Mesenchymal stem cell (in vitro differentiated cells and primary cell): ENCODE results near the gene ARHGAP1.
A peak's percentile ranks its signal among the peaks of the same experiment; 100 is the strongest.

Experiments used
- DNase-seq: peaks from one replicate; pipeline ENCODE4 v3.0.0-alpha.2; 2013
- H2AFZ ChIP-seq: one replicate; pipeline ENCODE4 v1.6.1; 2013; ENCODE audit warnings: low read depth, mild to moderate bottlenecking, control low read depth, inconsistent platforms, low read length, moderate library complexity
- H2AK5ac ChIP-seq: 2 replicates; pipeline ENCODE4 v1.6.1; 2013; ENCODE audit warnings: low read length, moderate library complexity, mild to moderate bottlenecking, inconsistent platforms; ENCODE audit not compliant: severe bottlenecking
- H2BK120ac ChIP-seq: one replicate; pipeline ENCODE4 v1.6.1; 2013; ENCODE audit warnings: low read depth, mild to moderate bottlenecking, inconsistent platforms, low read length, moderate library complexity
- H2BK12ac ChIP-seq, 2 experiments: one replicate each; pipeline ENCODE4 v1.6.1; 2013; ENCODE audit warnings: inconsistent platforms in 2 of 2, low read length in 2 of 2, mild to moderate bottlenecking in 2 of 2, moderate library complexity in 2 of 2, control low read depth in 1 of 2
- H2BK15ac ChIP-seq: one replicate; pipeline ENCODE4 v1.6.1; 2013; ENCODE audit warnings: mild to moderate bottlenecking, low read depth, inconsistent platforms; ENCODE audit not compliant: poor library complexity, severe bottlenecking
- H2BK5ac ChIP-seq: 2 replicates; pipeline ENCODE4 v1.6.1; 2013; ENCODE audit warnings: low read depth, mild to moderate bottlenecking, low read length, control low read depth, inconsistent platforms; ENCODE audit not compliant: poor library complexity, severe bottlenecking
- H3K14ac ChIP-seq, 2 experiments: one replicate each; pipeline ENCODE4 v1.6.1; 2013; ENCODE audit warnings: inconsistent platforms in 2 of 2, low read length in 2 of 2, control low read depth in 1 of 2, mild to moderate bottlenecking in 1 of 2, moderate library complexity in 1 of 2
- H3K18ac ChIP-seq, 2 experiments: one replicate each; pipeline ENCODE4 v1.6.1; 2013; ENCODE audit warnings: inconsistent platforms in 2 of 2, low read length in 2 of 2, control low read depth in 1 of 2, low read depth in 1 of 2, mild to moderate bottlenecking in 1 of 2
- H3K23ac ChIP-seq, 2 experiments: one replicate each; pipeline ENCODE4 v1.6.1; 2013; ENCODE audit warnings: inconsistent platforms in 2 of 2, low read length in 2 of 2, mild to moderate bottlenecking in 2 of 2, moderate library complexity in 2 of 2, control low read depth in 1 of 2
- H3K27ac ChIP-seq: 2 replicates; pipeline ENCODE4 v1.5.1; 2013; ENCODE audit warnings: mild to moderate bottlenecking, moderate library complexity, low read length, control low read depth, inconsistent platforms; ENCODE audit not compliant: poor library complexity, severe bottlenecking
- H3K27me3 ChIP-seq, 2 experiments: 2 replicates each; pipeline versions ENCODE4 v1.6.1 to v1.7.0; 2013; ENCODE audit warnings: low read length in 2 of 2, mild to moderate bottlenecking in 2 of 2, moderate library complexity in 2 of 2, control low read depth in 1 of 2, inconsistent platforms in 1 of 2; ENCODE audit not compliant: control insufficient read depth in 1 of 2, insufficient read depth in 1 of 2
- H3K36me3 ChIP-seq, 2 experiments: 2 replicates each; pipeline versions ENCODE4 v1.6.1 to v1.7.0; 2013; ENCODE audit warnings: low read length in 2 of 2, control low read depth in 1 of 2, inconsistent platforms in 1 of 2, low read depth in 1 of 2, mild to moderate bottlenecking in 1 of 2; ENCODE audit not compliant: insufficient read depth in 2 of 2, control insufficient read depth in 1 of 2
- H3K4ac ChIP-seq, 2 experiments: one replicate each; pipeline ENCODE4 v1.6.1; 2013; ENCODE audit warnings: inconsistent platforms in 2 of 2, low read length in 2 of 2, mild to moderate bottlenecking in 2 of 2, moderate library complexity in 2 of 2, control low read depth in 1 of 2, low read depth in 1 of 2
- H3K4me1 ChIP-seq: 2 replicates; pipeline ENCODE4 v1.6.1; 2013; ENCODE audit warnings: low read depth, low read length, control low read depth; ENCODE audit not compliant: control insufficient read depth, insufficient read depth
- H3K4me2 ChIP-seq: 2 replicates; pipeline ENCODE4 v1.6.1; 2013; ENCODE audit warnings: low read length, mild to moderate bottlenecking, inconsistent platforms; ENCODE audit not compliant: poor library complexity, severe bottlenecking
- H3K4me3 ChIP-seq, 2 experiments: 2 replicates each; pipeline versions ENCODE4 v1.5.1 to v1.7.0; 2013; ENCODE audit warnings: low read length in 2 of 2, mild to moderate bottlenecking in 2 of 2, control low read depth in 1 of 2, low read depth in 1 of 2; ENCODE audit not compliant: insufficient read depth in 1 of 2
- H3K79me1 ChIP-seq: replicated peaks from 2 replicates; pipeline ENCODE4 v1.6.1; 2013; ENCODE audit warnings: mild to moderate bottlenecking, control low read depth, low read length, inconsistent platforms; ENCODE audit not compliant: poor library complexity, severe bottlenecking
- H3K9ac ChIP-seq: 2 replicates; pipeline ENCODE4 v1.7.0; 2013; ENCODE audit warnings: mild to moderate bottlenecking, low read length, moderate library complexity
- H3K9me3 ChIP-seq: 2 replicates; pipeline ENCODE4 v1.7.0; 2013; ENCODE audit warnings: mild to moderate bottlenecking, low read length; ENCODE audit not compliant: control insufficient read depth
- H4K8ac ChIP-seq: one replicate; pipeline ENCODE4 v1.6.1; 2013; ENCODE audit warnings: inconsistent platforms, mild to moderate bottlenecking, low read length, moderate library complexity
- H4K91ac ChIP-seq: one replicate; pipeline ENCODE4 v1.6.1; 2013; ENCODE audit warnings: mild to moderate bottlenecking, low read length, inconsistent platforms
- WGBS: methylation state at CpG from one replicate; pipeline ENCODE4 v1.1.7; 2013; ENCODE audit warnings: mixed read lengths; 5-methylcytosine and 5-hydroxymethylcytosine counted together

ARHGAP1 gene

DNA sequence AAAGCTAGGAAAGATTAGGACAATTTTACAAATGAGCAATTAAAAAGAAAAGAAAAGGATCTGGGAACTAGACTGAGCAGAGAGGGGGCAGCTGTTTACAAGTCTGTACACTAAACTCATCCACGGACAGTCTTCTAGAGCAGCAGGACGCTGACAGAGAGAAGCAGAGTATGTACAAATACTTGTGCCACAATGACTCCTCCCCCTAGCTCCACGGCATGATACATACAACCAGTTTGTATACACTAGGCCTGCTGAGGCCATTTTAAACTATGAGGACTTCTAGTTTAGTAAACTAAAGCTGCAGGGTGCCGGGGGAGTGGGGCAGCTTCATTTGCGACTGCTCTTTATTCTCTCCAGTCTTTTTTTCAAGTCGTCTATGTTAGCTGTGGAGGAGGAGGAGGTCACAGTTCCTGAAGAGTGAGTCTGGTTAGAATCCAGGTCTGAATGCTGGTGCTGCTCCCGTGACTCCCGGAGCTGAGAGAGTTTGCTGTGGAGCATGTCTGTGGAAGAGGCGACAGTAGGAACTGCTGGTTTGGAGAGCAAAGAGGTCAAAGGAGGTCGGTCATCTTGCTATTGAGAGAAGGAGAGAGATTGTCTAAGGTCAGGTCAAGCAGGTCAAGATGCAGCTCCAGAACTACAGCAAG is 43.4 kb upstream of the ARHGAP1 start:
- 85% methylated on average over 7 of the region's 10 CpGs for WGBS
- H2BK5ac ChIP-seq, result no peak overlapping the region

DNA sequence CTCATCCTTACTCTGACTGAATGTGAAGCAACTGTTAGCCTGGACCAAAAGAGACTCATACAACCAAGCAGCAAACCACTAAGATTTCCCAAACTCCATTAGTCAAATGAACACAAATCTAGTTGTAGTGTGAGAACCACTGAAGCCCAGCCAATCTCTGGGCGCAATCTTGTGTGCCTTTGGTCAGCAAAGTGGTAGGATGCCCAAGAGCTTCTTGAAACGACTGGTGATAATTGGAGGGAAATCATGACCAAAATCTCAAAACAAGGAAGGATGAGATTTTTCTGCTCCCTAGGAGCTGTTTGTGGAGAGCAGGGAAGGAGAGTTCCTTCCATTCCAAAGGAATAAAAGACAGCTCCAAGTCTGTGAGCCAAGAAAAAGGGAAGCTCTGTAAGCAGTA is 42.6 kb upstream of the ARHGAP1 start:
- H4K91ac ChIP-seq, result no peak overlapping the region
- H3K4ac ChIP-seq, result no peak overlapping the region
- no peak overlapping the region for H3K14ac ChIP-seq
- H3K4me3 ChIP-seq, result no peak overlapping the region
- no peak overlapping the region for H2BK5ac ChIP-seq
- no peak overlapping the region for H4K8ac ChIP-seq
- H3K27ac ChIP-seq, result no peak overlapping the region
- peaks cover 46 to 74% of the 10 kb centered on the region in 2 experiments for H3K36me3 ChIP-seq
- H3K4me2 ChIP-seq, result no peak overlapping the region
- H3K23ac ChIP-seq, result no peak overlapping the region
- H3K9ac ChIP-seq, result no peak overlapping the region
- no peaks in the 10 kb centered on the region for H3K9me3 ChIP-seq
- no peak for DNase-seq
- peaks cover 3% of the 10 kb centered on the region for H3K79me1 ChIP-seq
- no peak overlapping the region for H2BK15ac ChIP-seq
- no peak overlapping the region for H2BK120ac ChIP-seq
- no peak overlapping the region for H2AK5ac ChIP-seq
- no peak overlapping the region for H3K18ac ChIP-seq
- H2AFZ ChIP-seq, result no peak overlapping the region
- WGBS, result 100% methylated on average over 2 of the region's 2 CpGs
- no peak overlapping the region for H2BK12ac ChIP-seq
- no peaks in the 10 kb centered on the region for H3K4me1 ChIP-seq
- H3K27me3 ChIP-seq, result no peaks in the 10 kb centered on the region

More for the DNA sequence above, 43.4 kb upstream of the ARHGAP1 start:
- no peak overlapping the region for H3K9ac ChIP-seq
- no peak overlapping the region for H3K18ac ChIP-seq
- H4K91ac ChIP-seq, result no peak overlapping the region
- H3K36me3 ChIP-seq, result peaks cover 51 to 77% of the 10 kb centered on the region in 2 experiments
- peak; percentile 75 for DNase-seq
- H3K4me3 ChIP-seq, result no peak overlapping the region
- H2AK5ac ChIP-seq, result no peak overlapping the region
- H3K9me3 ChIP-seq, result no peaks in the 10 kb centered on the region
- peaks cover 3% of the 10 kb centered on the region for H3K79me1 ChIP-seq
- H3K4ac ChIP-seq, result no peak overlapping the region
- no peaks in the 10 kb centered on the region for H3K4me1 ChIP-seq
- no peaks in the 10 kb centered on the region for H3K27me3 ChIP-seq
- no peak overlapping the region for H2BK120ac ChIP-seq
- H3K14ac ChIP-seq, result no peak overlapping the region
- H4K8ac ChIP-seq, result no peak overlapping the region
- H3K23ac ChIP-seq, result no peak overlapping the region
- H2BK12ac ChIP-seq, result no peak overlapping the region
- no peak overlapping the region for H2BK15ac ChIP-seq
- no peak overlapping the region for H3K27ac ChIP-seq
- H3K4me2 ChIP-seq, result no peak overlapping the region
- H2AFZ ChIP-seq, result no peak overlapping the region

DNA sequence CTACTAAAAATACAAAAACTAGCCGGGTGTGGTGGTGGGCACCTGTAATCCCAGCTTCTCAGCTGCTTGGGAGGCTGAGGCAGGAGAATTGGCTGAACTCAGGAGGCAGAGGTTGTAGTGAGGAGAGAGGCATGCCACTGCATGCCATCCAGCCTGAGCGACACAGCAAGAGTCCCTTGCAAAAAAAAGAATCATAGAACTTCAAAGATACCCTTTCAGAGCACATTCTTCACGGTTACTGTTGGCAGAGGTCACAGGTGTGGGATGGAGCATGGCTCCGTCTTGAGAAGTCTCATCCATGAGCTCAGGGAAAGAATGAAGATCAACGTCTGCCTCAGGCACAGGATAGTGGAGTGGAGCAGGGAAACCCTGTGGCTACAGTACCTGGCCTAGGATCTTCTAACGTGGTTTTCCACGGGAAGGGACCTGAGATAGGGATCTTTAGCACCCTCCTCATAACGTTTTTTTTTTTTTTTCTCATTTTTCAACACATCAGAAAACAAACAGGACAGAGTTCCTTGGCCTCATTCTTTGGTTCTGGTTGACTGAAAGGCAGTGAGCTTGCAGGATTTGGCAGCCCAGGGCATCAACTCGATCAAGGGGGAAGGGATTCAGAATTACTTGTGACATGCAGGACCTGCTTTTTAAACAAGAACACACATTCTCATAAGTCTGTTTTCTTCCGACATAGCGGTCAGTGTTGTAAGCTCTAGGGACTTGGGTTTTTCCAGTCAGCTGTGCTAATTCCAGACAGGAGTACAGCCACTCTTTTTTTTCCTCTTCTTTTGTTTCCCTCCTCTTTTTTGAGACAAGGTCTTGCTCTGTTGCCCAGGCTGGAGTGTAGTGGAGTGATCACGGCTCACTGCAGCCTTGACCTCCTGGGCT is 41.4 kb upstream of the ARHGAP1 start:
- no peak overlapping the region for H3K18ac ChIP-seq
- 88% methylated on average over 10 of the region's 12 CpGs for WGBS

DNA sequence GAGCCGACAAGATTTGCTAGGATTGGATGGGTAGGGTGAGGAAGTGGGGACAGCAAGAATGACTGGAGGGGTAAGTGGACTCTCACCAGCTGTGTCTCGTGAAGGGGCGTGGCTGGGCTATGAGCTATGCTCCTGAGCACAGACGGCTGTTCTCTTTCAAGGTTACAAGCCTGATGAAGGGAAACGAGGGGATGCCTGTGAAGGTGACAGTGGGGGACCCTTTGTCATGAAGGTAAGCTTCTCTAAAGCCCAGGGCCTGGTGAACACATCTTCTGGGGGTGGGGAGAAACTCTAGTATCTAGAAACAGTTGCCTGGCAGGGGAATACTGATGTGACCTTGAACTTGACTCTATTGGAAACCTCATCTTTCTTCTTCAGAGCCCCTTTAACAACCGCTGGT is 38.5 kb upstream of the ARHGAP1 start:
- Histone ChIP-seq H3K27ac (no peak overlapping the region), H3K23ac (no peak overlapping the region), H3K79me1 (peaks cover 3% of the 10 kb centered on the region), H3K27me3 (no peaks in the 10 kb centered on the region), H3K9me3 (no peaks in the 10 kb centered on the region), H2BK12ac (no peak overlapping the region), H2AK5ac (no peak overlapping the region), H3K36me3 (peaks cover 28 to 35% of the 10 kb centered on the region in 2 experiments), H3K4me1 (no peaks in the 10 kb centered on the region), H3K4me3 (no peak overlapping the region), H4K8ac (no peak overlapping the region), H3K4me2 (no peak overlapping the region), H2BK15ac (no peak overlapping the region), H2BK120ac (no peak overlapping the region), H3K14ac (no peak overlapping the region), H3K9ac (no peak overlapping the region), H2BK5ac (no peak overlapping the region), H2AFZ (no peak overlapping the region), H3K18ac (no peak overlapping the region), H3K4ac (no peak overlapping the region), H4K91ac (no peak overlapping the region)
- WGBS, result 93% methylated on average over 6 of the region's 6 CpGs
- DNase-seq, result no peak

More for the DNA sequence above, 41.4 kb upstream of the ARHGAP1 start:
- Histone ChIP-seq H4K8ac (no peak overlapping the region), H2BK15ac (no peak overlapping the region), H2AFZ (no peak overlapping the region), H3K14ac (no peak overlapping the region), H3K79me1 (peaks cover 3% of the 10 kb centered on the region), H2BK120ac (no peak overlapping the region), H4K91ac (no peak overlapping the region), H3K9me3 (no peaks in the 10 kb centered on the region), H3K4me3 (no peak overlapping the region), H3K27me3 (no peaks in the 10 kb centered on the region), H3K4ac (no peak overlapping the region), H3K36me3 (peaks cover 36 to 63% of the 10 kb centered on the region in 2 experiments), H2BK12ac (no peak overlapping the region), H2AK5ac (no peak overlapping the region), H3K4me2 (no peak overlapping the region), H3K27ac (no peak overlapping the region), H2BK5ac (no peak overlapping the region), H3K4me1 (no peaks in the 10 kb centered on the region), H3K23ac (no peak overlapping the region), H3K9ac (no peak overlapping the region)
- DNase-seq, result no peak
